Measurements from ENCODE around the gene COX17.

COX17 gene

DNA sequence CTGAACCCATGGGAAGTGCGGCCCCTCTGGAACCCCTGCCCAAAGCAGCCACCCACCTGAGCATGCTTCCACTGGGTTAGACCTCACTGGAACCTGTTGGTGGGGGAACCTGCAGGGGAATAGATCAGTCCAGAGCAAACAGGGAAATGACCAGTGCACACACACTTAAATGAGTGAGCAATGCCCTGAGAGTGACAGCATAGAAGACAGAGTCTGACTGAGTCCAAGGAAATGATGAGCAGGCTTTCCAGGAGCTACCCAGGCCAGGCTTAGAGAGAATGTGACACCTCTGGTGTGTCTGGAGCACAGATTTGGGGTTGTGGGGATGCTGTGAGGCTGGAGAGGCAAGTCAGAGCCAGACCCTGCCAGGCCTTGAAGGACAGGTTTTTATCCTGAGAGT is 51.0 kb downstream of the COX17 start:
- WGBS, result 83% methylated on average over 1 of the region's 1 CpG
- H2AK5ac ChIP-seq (ENCODE audit: low read length, severe bottlenecking), result no peak overlapping the region
- H2BK5ac ChIP-seq (ENCODE audit: low read depth, low read length, poor library complexity, severe bottlenecking), result no peak overlapping the region
- no peak overlapping the region for H2AFZ ChIP-seq (ENCODE audit: low read depth, low read length)
- H3K4ac ChIP-seq (ENCODE audit: low read depth in 1 of 2, low read length in 2 of 2), result no peak overlapping the region
- no peak for DNase-seq
- H3K23ac ChIP-seq (ENCODE audit: low read length in 2 of 2), result no peak overlapping the region
- H3K18ac ChIP-seq (ENCODE audit: low read depth in 1 of 2, low read length in 2 of 2), result no peak overlapping the region
- no peak overlapping the region for H2BK120ac ChIP-seq (ENCODE audit: low read depth, low read length)
- H4K91ac ChIP-seq (ENCODE audit: low read length), result no peak overlapping the region
- no peak overlapping the region for H3K4me3 ChIP-seq (ENCODE audit: insufficient read depth in 1 of 2, low read depth in 1 of 2, low read length in 2 of 2)
- peaks cover 12% of the 10 kb centered on the region for H3K4me1 ChIP-seq (ENCODE audit: control insufficient read depth, insufficient read depth, low read depth, low read length)
- H3K27ac ChIP-seq (ENCODE audit: low read length, poor library complexity, severe bottlenecking), result no peak overlapping the region
- no peaks in the 10 kb centered on the region for H3K36me3 ChIP-seq (ENCODE audit: control insufficient read depth in 1 of 2, insufficient read depth in 2 of 2, low read depth in 1 of 2, low read length in 2 of 2)
- no peak overlapping the region for H3K9ac ChIP-seq (ENCODE audit: low read length)
- H3K9me3 ChIP-seq (ENCODE audit: control insufficient read depth, low read length), result no peaks in the 10 kb centered on the region
- no peak overlapping the region for H3K4me2 ChIP-seq (ENCODE audit: low read length, poor library complexity, severe bottlenecking)
- H2BK15ac ChIP-seq (ENCODE audit: low read depth, poor library complexity, severe bottlenecking), result no peak overlapping the region
- H3K27me3 ChIP-seq (ENCODE audit: control insufficient read depth in 1 of 2, insufficient read depth in 1 of 2, low read length in 2 of 2), result no peaks in the 10 kb centered on the region
- H4K8ac ChIP-seq (ENCODE audit: low read length), result no peak overlapping the region
- H3K14ac ChIP-seq (ENCODE audit: low read length in 2 of 2), result no peak overlapping the region
- no peak overlapping the region for H2BK12ac ChIP-seq (ENCODE audit: low read length in 2 of 2)
- H3K79me1 ChIP-seq (replicated peaks; ENCODE audit: low read length, poor library complexity, severe bottlenecking), result no peaks in the 10 kb centered on the region

DNA sequence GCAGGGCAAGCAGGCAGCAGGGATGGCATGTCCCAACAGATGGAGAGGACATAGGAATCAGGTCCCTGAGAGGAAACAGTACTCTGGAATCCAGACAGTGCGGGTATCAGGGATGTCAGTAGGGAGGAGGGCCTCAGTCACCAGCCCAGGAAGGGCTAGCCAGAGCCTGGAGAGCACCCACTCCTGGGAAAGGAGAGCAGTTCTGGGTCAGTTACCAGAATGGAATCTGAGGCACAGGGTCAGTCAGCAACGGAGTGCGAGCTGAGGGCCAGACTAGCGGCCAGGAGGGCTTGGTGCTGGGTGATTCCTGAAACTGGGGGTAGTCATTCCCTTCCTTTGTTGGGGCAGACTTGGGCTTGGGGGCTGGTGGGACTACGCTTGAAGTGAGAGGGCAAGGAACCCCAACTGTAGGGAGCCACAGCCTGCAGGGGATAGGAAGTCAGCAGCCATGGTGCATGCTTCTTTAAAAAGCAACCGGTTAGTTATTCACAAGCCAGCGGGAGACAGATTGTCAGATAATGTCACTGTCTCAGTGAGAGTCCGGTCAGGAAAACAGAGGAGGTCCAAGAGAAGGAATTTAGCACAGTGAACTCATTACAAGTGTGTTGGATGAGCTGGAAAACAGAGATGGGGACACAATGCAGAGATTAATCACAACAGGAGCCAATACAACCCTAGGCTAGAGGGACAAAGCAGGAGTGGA is 51.6 kb downstream of the COX17 start:
- Histone ChIP-seq H3K9ac (ENCODE audit: low read length) (no peak overlapping the region), H3K27me3 (ENCODE audit: control insufficient read depth in 1 of 2, insufficient read depth in 1 of 2, low read length in 2 of 2) (no peaks in the 10 kb centered on the region), H3K4ac (ENCODE audit: low read depth in 1 of 2, low read length in 2 of 2) (no peak overlapping the region), H2AFZ (ENCODE audit: low read depth, low read length) (no peak overlapping the region), H2BK120ac (ENCODE audit: low read depth, low read length) (no peak overlapping the region), H3K14ac (ENCODE audit: low read length in 2 of 2) (no peak overlapping the region), H3K18ac (ENCODE audit: low read depth in 1 of 2, low read length in 2 of 2) (no peak overlapping the region), H4K91ac (ENCODE audit: low read length) (no peak overlapping the region), H4K8ac (ENCODE audit: low read length) (no peak overlapping the region), H2BK5ac (ENCODE audit: low read depth, low read length, poor library complexity, severe bottlenecking) (no peak overlapping the region), H2BK15ac (ENCODE audit: low read depth, poor library complexity, severe bottlenecking) (no peak overlapping the region), H3K4me2 (ENCODE audit: low read length, poor library complexity, severe bottlenecking) (no peak overlapping the region), H3K79me1 (replicated peaks; ENCODE audit: low read length, poor library complexity, severe bottlenecking) (no peaks in the 10 kb centered on the region), H3K23ac (ENCODE audit: low read length in 2 of 2) (no peak overlapping the region), H3K4me1 (ENCODE audit: control insufficient read depth, insufficient read depth, low read depth, low read length) (peaks cover 14% of the 10 kb centered on the region), H3K4me3 (ENCODE audit: insufficient read depth in 1 of 2, low read depth in 1 of 2, low read length in 2 of 2) (no peak overlapping the region), H3K27ac (ENCODE audit: low read length, poor library complexity, severe bottlenecking) (peak overlapping the region; percentile 15), H3K9me3 (ENCODE audit: control insufficient read depth, low read length) (no peaks in the 10 kb centered on the region), H3K36me3 (ENCODE audit: control insufficient read depth in 1 of 2, insufficient read depth in 2 of 2, low read depth in 1 of 2, low read length in 2 of 2) (no peaks in the 10 kb centered on the region), H2AK5ac (ENCODE audit: low read length, severe bottlenecking) (no peak overlapping the region), H2BK12ac (ENCODE audit: low read length in 2 of 2) (no peak overlapping the region)
- 56% methylated on average over 8 of the region's 8 CpGs for WGBS
- no peak for DNase-seq

DNA sequence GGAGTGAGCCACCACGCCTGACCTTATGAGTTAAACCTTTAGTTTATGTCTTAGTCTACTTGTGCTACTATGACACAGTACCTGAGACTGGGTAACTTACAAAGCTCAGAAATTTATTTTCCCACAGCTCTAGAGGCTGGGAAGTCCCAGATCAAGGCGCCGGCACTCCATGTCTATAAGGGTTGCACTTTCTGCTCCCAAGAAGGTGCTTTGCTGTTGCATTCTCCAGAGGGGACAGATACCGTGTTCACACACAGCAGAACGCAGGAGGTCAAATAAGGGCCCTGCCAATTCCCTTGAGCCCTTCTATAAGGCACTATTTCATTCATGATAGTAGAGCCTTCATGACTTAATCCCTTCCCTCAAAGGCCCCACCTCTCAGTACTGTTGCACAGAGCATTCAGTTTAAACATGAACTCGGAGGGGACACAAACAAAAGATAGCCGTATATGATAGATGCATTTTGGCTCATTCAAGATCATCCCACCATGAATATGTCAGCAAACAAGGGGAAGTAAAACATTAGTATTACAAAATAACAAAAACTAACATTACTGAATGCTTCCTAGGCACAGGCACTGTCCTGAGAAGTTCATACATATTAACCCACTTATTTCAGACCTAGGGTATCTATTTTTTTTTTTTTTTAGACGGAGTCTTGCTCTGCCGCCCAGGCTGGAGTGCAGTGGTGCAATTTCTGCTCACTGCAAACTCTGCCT is 53.0 kb downstream of the COX17 start:
- Histone ChIP-seq H2BK15ac (ENCODE audit: low read depth, poor library complexity, severe bottlenecking) (no peak overlapping the region), H3K4ac (ENCODE audit: low read depth in 1 of 2, low read length in 2 of 2) (no peak overlapping the region), H2AK5ac (ENCODE audit: low read length, severe bottlenecking) (no peak overlapping the region), H2BK120ac (ENCODE audit: low read depth, low read length) (no peak overlapping the region), H3K4me3 (ENCODE audit: insufficient read depth in 1 of 2, low read depth in 1 of 2, low read length in 2 of 2) (no peak overlapping the region), H4K8ac (ENCODE audit: low read length) (no peak overlapping the region), H3K27me3 (ENCODE audit: control insufficient read depth in 1 of 2, insufficient read depth in 1 of 2, low read length in 2 of 2) (no peaks in the 10 kb centered on the region), H2BK5ac (ENCODE audit: low read depth, low read length, poor library complexity, severe bottlenecking) (no peak overlapping the region), H2AFZ (ENCODE audit: low read depth, low read length) (no peak overlapping the region), H3K4me2 (ENCODE audit: low read length, poor library complexity, severe bottlenecking) (no peak overlapping the region), H4K91ac (ENCODE audit: low read length) (no peak overlapping the region), H3K18ac (ENCODE audit: low read depth in 1 of 2, low read length in 2 of 2) (no peak overlapping the region), H3K27ac (ENCODE audit: low read length, poor library complexity, severe bottlenecking) (no peak overlapping the region), H3K36me3 (ENCODE audit: control insufficient read depth in 1 of 2, insufficient read depth in 2 of 2, low read depth in 1 of 2, low read length in 2 of 2) (no peaks in the 10 kb centered on the region), H3K9me3 (ENCODE audit: control insufficient read depth, low read length) (no peaks in the 10 kb centered on the region), H3K9ac (ENCODE audit: low read length) (no peak overlapping the region), H2BK12ac (ENCODE audit: low read length in 2 of 2) (no peak overlapping the region), H3K23ac (ENCODE audit: low read length in 2 of 2) (no peak overlapping the region), H3K14ac (ENCODE audit: low read length in 2 of 2) (no peak overlapping the region), H3K4me1 (ENCODE audit: control insufficient read depth, insufficient read depth, low read depth, low read length) (peaks cover 11% of the 10 kb centered on the region), H3K79me1 (replicated peaks; ENCODE audit: low read length, poor library complexity, severe bottlenecking) (no peaks in the 10 kb centered on the region)
- DNase-seq, result no peak
- 92% methylated on average over 9 of the region's 9 CpGs for WGBS

DNA sequence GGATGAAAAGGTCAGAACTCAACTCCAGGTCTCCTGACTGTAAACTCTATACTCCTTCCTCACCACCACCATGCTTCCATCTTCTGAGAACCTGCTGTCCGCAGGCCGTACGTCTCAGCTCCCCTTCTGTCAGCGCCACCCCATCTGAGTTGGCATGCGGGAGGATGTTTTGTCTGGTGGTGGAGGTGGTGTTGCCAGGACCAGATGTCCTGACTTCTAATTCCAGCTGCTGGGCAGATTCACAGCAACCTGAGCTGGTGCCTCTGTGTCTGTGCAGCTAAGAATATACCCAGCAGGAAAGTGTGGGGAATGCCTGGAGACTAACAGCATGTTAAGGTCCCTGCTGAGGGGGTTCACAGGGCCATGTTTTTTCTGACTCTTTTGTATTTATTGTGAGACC is 56.3 kb downstream of the COX17 start:
- no peak overlapping the region for H2AK5ac ChIP-seq (ENCODE audit: low read length, severe bottlenecking)
- H4K91ac ChIP-seq (ENCODE audit: low read length), result no peak overlapping the region
- peaks cover 10% of the 10 kb centered on the region for H3K4me1 ChIP-seq (ENCODE audit: control insufficient read depth, insufficient read depth, low read depth, low read length)
- H3K27ac ChIP-seq (ENCODE audit: low read length, poor library complexity, severe bottlenecking), result no peak overlapping the region
- H3K27me3 ChIP-seq (ENCODE audit: control insufficient read depth in 1 of 2, insufficient read depth in 1 of 2, low read length in 2 of 2), result no peaks in the 10 kb centered on the region
- no peak overlapping the region for H3K9ac ChIP-seq (ENCODE audit: low read length)
- no peak overlapping the region for H3K18ac ChIP-seq (ENCODE audit: low read depth in 1 of 2, low read length in 2 of 2)
- H3K4ac ChIP-seq (ENCODE audit: low read depth in 1 of 2, low read length in 2 of 2), result no peak overlapping the region
- H3K36me3 ChIP-seq (ENCODE audit: control insufficient read depth in 1 of 2, insufficient read depth in 2 of 2, low read depth in 1 of 2, low read length in 2 of 2), result no peaks in the 10 kb centered on the region
- peak overlapping the region; percentile 22 for H4K8ac ChIP-seq (ENCODE audit: low read length)
- H3K23ac ChIP-seq (ENCODE audit: low read length in 2 of 2), result no peak overlapping the region
- H3K14ac ChIP-seq (ENCODE audit: low read length in 2 of 2), result no peak overlapping the region
- H2BK5ac ChIP-seq (ENCODE audit: low read depth, low read length, poor library complexity, severe bottlenecking), result no peak overlapping the region
- H2BK15ac ChIP-seq (ENCODE audit: low read depth, poor library complexity, severe bottlenecking), result no peak overlapping the region
- H3K9me3 ChIP-seq (ENCODE audit: control insufficient read depth, low read length), result no peaks in the 10 kb centered on the region
- H3K4me2 ChIP-seq (ENCODE audit: low read length, poor library complexity, severe bottlenecking), result no peak overlapping the region
- no peaks in the 10 kb centered on the region for H3K79me1 ChIP-seq (replicated peaks; ENCODE audit: low read length, poor library complexity, severe bottlenecking)
- no peak overlapping the region for H2AFZ ChIP-seq (ENCODE audit: low read depth, low read length)
- H2BK12ac ChIP-seq (ENCODE audit: low read length in 2 of 2), result no peak overlapping the region
- 95% methylated on average over 5 of the region's 5 CpGs for WGBS
- no peak overlapping the region for H2BK120ac ChIP-seq (ENCODE audit: low read depth, low read length)
- no peak for DNase-seq
- no peak overlapping the region for H3K4me3 ChIP-seq (ENCODE audit: insufficient read depth in 1 of 2, low read depth in 1 of 2, low read length in 2 of 2)

All from mesenchymal stem cell (in vitro differentiated cells and primary cell).